OCI-LY1 (cell line): ENCODE data around the gene BBS12.

Experiments used
- H2AFZ ChIP-seq: fragments of 200-600 bp; sonication (generic), shearing (Covaris generic); 2 replicates; pipeline ENCODE4 v1.6.0; 2014; ENCODE audit warnings: antibody characterized with exemption, mild to moderate bottlenecking, low read length
- H3F3A ChIP-seq: fragments of 200-600 bp; sonication (generic), shearing (Covaris generic); 2 replicates; pipeline ENCODE4 v1.6.0; 2014; ENCODE audit warnings: mild to moderate bottlenecking, antibody characterized with exemption, low read length, moderate library complexity; ENCODE audit not compliant: insufficient read depth
- H3K27ac ChIP-seq: fragments of 200-600 bp; sonication (generic); 2 replicates; pipeline ENCODE4 v1.5.1; 2014; ENCODE audit warnings: low read length, mixed run types, mild to moderate bottlenecking, low read depth; ENCODE audit not compliant: poor library complexity, severe bottlenecking
- H3K27me3 ChIP-seq: fragments of 200-600 bp; sonication (generic); 2 replicates; pipeline ENCODE4 v1.6.0; 2014; ENCODE audit warnings: antibody characterized with exemption, mild to moderate bottlenecking, low read length, moderate library complexity; ENCODE audit not compliant: insufficient read depth
- H3K36me3 ChIP-seq: fragments of 200-600 bp; sonication (generic); 2 replicates; pipeline ENCODE4 v1.6.1; 2014; ENCODE audit warnings: mild to moderate bottlenecking, antibody characterized with exemption, low read length, moderate library complexity, mixed read lengths; ENCODE audit not compliant: insufficient read depth
- H3K4me1 ChIP-seq: fragments of 200-600 bp; sonication (generic); 2 replicates; pipeline ENCODE4 v1.5.1; 2014; ENCODE audit warnings: mild to moderate bottlenecking, low read length, moderate library complexity; ENCODE audit not compliant: insufficient read depth, severe bottlenecking
- H3K4me2 ChIP-seq: fragments of 200-600 bp; sonication (generic), shearing (Covaris generic); 2 replicates; pipeline ENCODE4 v1.6.1; 2014; ENCODE audit warnings: low read length
- H3K4me3 ChIP-seq: fragments of 200-600 bp; sonication (generic); 2 replicates; pipeline ENCODE4 v1.5.1; 2014; ENCODE audit warnings: low read length, low read depth, mild to moderate bottlenecking, mixed read lengths; ENCODE audit not compliant: poor library complexity, severe bottlenecking
- H3K79me2 ChIP-seq: fragments of 200-600 bp; shearing (Covaris generic); 2 replicates; pipeline ENCODE4 v1.6.1; 2016; ENCODE audit warnings: mixed run types, low read length, mixed read lengths; ENCODE audit not compliant: insufficient read depth
- H3K9ac ChIP-seq: fragments of 200-600 bp; sonication (generic), shearing (Covaris generic); 2 replicates; pipeline ENCODE4 v1.6.1; 2014; ENCODE audit warnings: mild to moderate bottlenecking, low read length, mixed read lengths
- H3K9me2 ChIP-seq: fragments of 200-600 bp; sonication (generic), shearing (Covaris generic); 2 replicates; pipeline ENCODE4 v1.6.1; 2014; ENCODE audit warnings: low read depth, mild to moderate bottlenecking, low read length, mixed read lengths
- H3K9me3 ChIP-seq: fragments of 200-600 bp; shearing (Covaris generic); 2 replicates; pipeline ENCODE4 v1.6.1; 2014; ENCODE audit warnings: low read length, mixed read lengths
- H4K20me1 ChIP-seq: fragments of 200-600 bp; sonication (generic), shearing (Covaris generic); 2 replicates; pipeline ENCODE4 v1.6.0; 2016; ENCODE audit warnings: mild to moderate bottlenecking, low read length; ENCODE audit not compliant: insufficient read depth
- CTCF ChIP-seq: fragments of 200-600 bp; sonication (generic), shearing (Covaris generic); IDR thresholded peaks from 2 replicates; pipeline ENCODE4 v1.5.1; 2017; ENCODE audit warnings: mild to moderate bottlenecking, antibody characterized with exemption, low read length, moderate library complexity, mixed read lengths
- EZH2 ChIP-seq: fragments of 200-600 bp; sonication (generic), shearing (Covaris generic); IDR thresholded peaks from 2 replicates; pipeline ENCODE4 v1.8.0; 2017; ENCODE audit warnings: borderline replicate concordance, mixed run types, mild to moderate bottlenecking, antibody characterized with exemption, low read length, moderate library complexity, mixed read lengths

Gene BBS12

GRCh38 chr4:122747883-122748282 lies 15.4 kb downstream of the BBS12 start:
- Histone ChIP-seq H4K20me1 (no peaks in the 10 kb centered on the region), H3K79me2 (no peaks in the 10 kb centered on the region), H3K4me1 (no peaks in the 10 kb centered on the region), H2AFZ (no peak overlapping the region), H3K27me3 (no peaks in the 10 kb centered on the region), H3K9ac (no peak overlapping the region), H3F3A (no peaks in the 10 kb centered on the region), H3K27ac (no peak overlapping the region), H3K4me2 (no peak overlapping the region), H3K4me3 (no peak overlapping the region), H3K36me3 (no peaks in the 10 kb centered on the region), H3K9me2 (no peaks in the 10 kb centered on the region), H3K9me3 (no peaks in the 10 kb centered on the region)
- TF ChIP-seq EZH2: no peak
- no peak for TF ChIP-seq CTCF

- Histone ChIP-seq H3K9ac (no peak overlapping the region), H3K36me3 (no peaks in the 10 kb centered on the region), H3K4me1 (no peaks in the 10 kb centered on the region), H3K9me2 (no peaks in the 10 kb centered on the region), H4K20me1 (no peaks in the 10 kb centered on the region), H3K9me3 (no peaks in the 10 kb centered on the region), H3F3A (no peaks in the 10 kb centered on the region), H3K4me2 (no peak overlapping the region), H3K79me2 (no peaks in the 10 kb centered on the region), H2AFZ (no peak overlapping the region), H3K27me3 (no peaks in the 10 kb centered on the region), H3K27ac (no peak overlapping the region), H3K4me3 (no peak overlapping the region)
- TF ChIP-seq EZH2 (no peak), CTCF (no peak)
These were observed 17.4 kb downstream of the BBS12 start for GRCh38 chr4:122749704-122750454.

GRCh38 chr4:122755675-122756074 lies 23.2 kb downstream of the BBS12 start:
- no peak overlapping the region for H3K27ac ChIP-seq
- H2AFZ ChIP-seq: no peak overlapping the region
- no peaks in the 10 kb centered on the region for H3K79me2 ChIP-seq
- no peaks in the 10 kb centered on the region for H3K9me2 ChIP-seq
- no peaks in the 10 kb centered on the region for H3K4me1 ChIP-seq
- H3F3A ChIP-seq: no peaks in the 10 kb centered on the region
- H3K27me3 ChIP-seq: no peaks in the 10 kb centered on the region
- no peaks in the 10 kb centered on the region for H4K20me1 ChIP-seq
- no peak overlapping the region for H3K4me2 ChIP-seq
- TF ChIP-seq EZH2 (no peak), CTCF (no peak)
- H3K9ac ChIP-seq: no peak overlapping the region
- H3K4me3 ChIP-seq: no peak overlapping the region
- no peaks in the 10 kb centered on the region for H3K36me3 ChIP-seq
- no peaks in the 10 kb centered on the region for H3K9me3 ChIP-seq
